AG04450 (cell line): ENCODE measurements around the gene TTR. TPM values are rescaled to one million over a fixed set of nuclear protein-coding genes. Genes with fewer than 3 reads are reported as not detected.

Source experiments
- CTCF ChIA-PET: fragments of 300-600, 350-600 bp; formaldehyde crosslinking; extraction: SDS; loops from one replicate; lab custom pipeline; 2022; ENCODE audit warnings: antibody characterized with exemption, inconsistent platforms; lab: Charles Lee
- POLR2A ChIA-PET: fragments of 350-600 bp; formaldehyde crosslinking; extraction: SDS; loops from one replicate; lab custom pipeline; 2021; ENCODE audit warnings: antibody characterized with exemption, inconsistent platforms; lab: Yijun Ruan, JAX
- DNase-seq: peaks from one replicate; pipeline ENCODE4 v3.0.0-alpha.2; 2011; ENCODE audit warnings: low read depth, low spot score
- H3K27ac ChIP-seq: one replicate; pipeline ENCODE4 v1.5.1; 2012; ENCODE audit warnings: low read depth, low read length, control low read depth
- H3K27me3 ChIP-seq: one replicate; pipeline ENCODE4 v1.6.0; 2012; ENCODE audit warnings: low read length; ENCODE audit not compliant: control insufficient read depth, insufficient read depth
- H3K4me3 ChIP-seq: 2 replicates; pipeline ENCODE4 v1.5.1; 2011; ENCODE audit warnings: mild to moderate bottlenecking, low read depth, low read length, control low read depth
- H3K9me3 ChIP-seq: 2 replicates; pipeline ENCODE4 v1.5.1; 2012; ENCODE audit warnings: low read length; ENCODE audit not compliant: control insufficient read depth, insufficient read depth
- CTCF ChIP-seq: IDR thresholded peaks from 2 replicates; pipeline ENCODE4 v1.5.1; 2011; ENCODE audit warnings: low read depth, low read length, control low read depth, inconsistent platforms
- polyA minus RNA-seq: library from RNA; depleted of rRNA, polyadenylated mRNA; stranded (reverse); fragments of >200 nt; gene quantifications from 2 replicates; pipeline ENCODE4 v1.2.3, GENCODE V29; 2011; rRNA and poly(A)+ RNA removed
- polyA plus RNA-seq: library from polyadenylated mRNA; depleted of rRNA; stranded (reverse); fragments of >200 nt; gene quantifications from 2 replicates; pipeline ENCODE4 v1.2.3, GENCODE V29; 2011; rRNA removed

The TTR gene
- polyA plus RNA-seq (not detected in 2 replicates), polyA minus RNA-seq (not detected in 2 replicates)

- no peak for DNase-seq
- ChIA-PET POLR2A (no interaction called here), CTCF (no interaction called here)
- no peak for TF ChIP-seq CTCF
- H3K9me3 ChIP-seq, result no peaks in the 10 kb centered on the region; the same call in 1 of the 2 replicates
- H3K4me3 ChIP-seq, result no peak within 1 kb of the TSS
- H3K27ac ChIP-seq, result no peak within 1 kb of the TSS
- H3K27me3 ChIP-seq, result no peaks in the 10 kb centered on the region
These were observed at the start of gene TTR for GRCh38 chr18:31591628-31592027. TTR (plus strand) TSS chr18:31591877; CDS start chr18:31591903, 26 bp downstream.

GRCh38 chr18:31546476-31546875 lies 45.2 kb upstream of the TTR start:
- no peaks in the 10 kb centered on the region for H3K9me3 ChIP-seq
- no peak for DNase-seq
- no peak for TF ChIP-seq CTCF
- ChIA-PET POLR2A (no interaction called here), CTCF (no interaction called here)
- no peaks in the 10 kb centered on the region for H3K27me3 ChIP-seq
- H3K27ac ChIP-seq, result no peak overlapping the region
- no peak overlapping the region for H3K4me3 ChIP-seq

- DNase-seq, result no peak
- Histone ChIP-seq H3K27me3 (no peaks in the 10 kb centered on the region), H3K9me3 (no peaks in the 10 kb centered on the region), H3K4me3 (no peak overlapping the region), H3K27ac (no peak overlapping the region)
- TF ChIP-seq CTCF, result no peak
- ChIA-PET CTCF (no interaction called here), POLR2A (no interaction called here)
These were observed 42.8 kb upstream of the TTR start for GRCh38 chr18:31548853-31549252.

GRCh38 chr18:31549416-31549815 lies 42.3 kb upstream of the TTR start:
- CTCF ChIA-PET, result interaction anchor here (0.6 kb wide), 1 partner anchor 437 kb away, joined by 5 read pairs; no protein-coding TSS in a partner anchor
- H3K27ac ChIP-seq, result no peak overlapping the region
- POLR2A ChIA-PET, result no interaction called here
- no peak overlapping the region for H3K4me3 ChIP-seq
- no peaks in the 10 kb centered on the region for H3K27me3 ChIP-seq
- no peak for TF ChIP-seq CTCF
- no peaks in the 10 kb centered on the region for H3K9me3 ChIP-seq
- no peak for DNase-seq

- POLR2A ChIA-PET, result no interaction called here
These were observed 39.8 kb upstream of the TTR start for GRCh38 chr18:31551883-31552282.

More at GRCh38 chr18:31551883-31552282, 39.8 kb upstream of the TTR start:
- no peak overlapping the region for H3K4me3 ChIP-seq
- TF ChIP-seq CTCF, result no peak
- no peaks in the 10 kb centered on the region for H3K27me3 ChIP-seq
- no peaks in the 10 kb centered on the region for H3K9me3 ChIP-seq
- H3K27ac ChIP-seq, result no peak overlapping the region
- CTCF ChIA-PET, result no interaction called here
- no peak for DNase-seq
